Measurements from ENCODE around the gene TRPM7.

Gene TRPM7

GRCh38 chr15:50543556-50543955 lies 143.0 kb downstream of the TRPM7 start:
- no peak overlapping the region for H3K27ac ChIP-seq
- DNase-seq (ENCODE audit: low spot score): no peak
- CTCF ChIA-PET: no interaction called here
- TF ChIP-seq CTCF (conservative IDR thresholded peaks at IDR 0.05; ENCODE audit: low read depth): no peak
- POLR2A ChIA-PET (ENCODE audit: low non-redundant PET): no interaction called here

GRCh38 chr15:50542887-50543210 lies 143.7 kb downstream of the TRPM7 start:
- ChIA-PET POLR2A (ENCODE audit: low non-redundant PET) (no interaction called here), CTCF (interaction anchor here (0.7 kb wide), 1 partner anchor 18 kb away, joined by 3 read pairs; no protein-coding TSS in a partner anchor)
- TF ChIP-seq CTCF (conservative IDR thresholded peaks at IDR 0.05; ENCODE audit: low read depth): no peak
- no peak for DNase-seq (ENCODE audit: low spot score)
- no peak overlapping the region for H3K27ac ChIP-seq

- H3K27ac ChIP-seq: no peak overlapping the region
- DNase-seq (ENCODE audit: low spot score): no peak
- no peak for TF ChIP-seq CTCF (conservative IDR thresholded peaks at IDR 0.05; ENCODE audit: low read depth)
- POLR2A ChIA-PET (ENCODE audit: low non-redundant PET): no interaction called here
- CTCF ChIA-PET: interaction anchor here (0.7 kb wide), 1 partner anchor 343 kb away, joined by 3 read pairs; no protein-coding TSS in a partner anchor
Measured at GRCh38 chr15:50531766-50532165, 154.8 kb downstream of the TRPM7 start.

- H3K27ac ChIP-seq: no peak overlapping the region
- DNase-seq (ENCODE audit: low spot score): no peak
- POLR2A ChIA-PET (ENCODE audit: low non-redundant PET): no interaction called here
- CTCF ChIA-PET: no interaction called here
- no peak for TF ChIP-seq CTCF (conservative IDR thresholded peaks at IDR 0.05; ENCODE audit: low read depth)
Measured at GRCh38 chr15:50531163-50531562, 155.4 kb downstream of the TRPM7 start.

GRCh38 chr15:50523851-50524251 lies 162.7 kb downstream of the TRPM7 start:
- no peak for DNase-seq (ENCODE audit: low spot score)
- H3K27ac ChIP-seq: no peak overlapping the region
- POLR2A ChIA-PET (ENCODE audit: low non-redundant PET): no interaction called here
- no peak for TF ChIP-seq CTCF (conservative IDR thresholded peaks at IDR 0.05; ENCODE audit: low read depth)
- CTCF ChIA-PET: no interaction called here

- ChIA-PET POLR2A (ENCODE audit: low non-redundant PET) (no interaction called here), CTCF (interaction anchor here (0.6 kb wide), 2 partner anchors 22 to 36 kb away, joined by 3 read pairs; no protein-coding TSS in a partner anchor)
- no peak overlapping the region for H3K27ac ChIP-seq
- DNase-seq (ENCODE audit: low spot score): no peak
- no peak for TF ChIP-seq CTCF (conservative IDR thresholded peaks at IDR 0.05; ENCODE audit: low read depth)
Measured at GRCh38 chr15:50519740-50520425, 166.7 kb downstream of the TRPM7 start.

All from RWPE1 (cell line).